Transverse colon (tissue), 4 donors: ENCODE data around the gene TXNL4B. TPM values are rescaled to one million over a fixed set of nuclear protein-coding genes. Genes with fewer than 3 reads are reported as not detected.
"Not testable (repeated sequence)": the region's sequence is repeated elsewhere in the genome, so short reads cannot be mapped to it uniquely, and the experiment has no call there.

Source experiments
- DNase-seq: peaks from one replicate; pipeline ENCODE4 v3.0.0-alpha.2; 2019
- H3K27ac ChIP-seq, 4 donors: fragments of 200-600 bp; sonication (generic); 2 replicates each; pipeline ENCODE4 v1.5.1; 2016 to 2018; ENCODE audit warnings: inconsistent platforms in 4 of 4
- H3K27me3 ChIP-seq: fragments of 200-600 bp; sonication (generic); 2 replicates; pipeline ENCODE4 v1.5.1; 2017; ENCODE audit warnings: inconsistent platforms
- H3K36me3 ChIP-seq, 4 donors: fragments of 200-600 bp; sonication (generic); 2 replicates each; pipeline ENCODE4 v1.5.1; 2017 to 2019; ENCODE audit warnings: inconsistent platforms in 4 of 4
- H3K4me1 ChIP-seq, 4 donors: fragments of 200-600 bp; sonication (generic); 2 replicates each; pipeline ENCODE4 v1.5.1; 2017 to 2020; ENCODE audit warnings: inconsistent platforms in 4 of 4
- H3K4me3 ChIP-seq, 4 donors: fragments of 200-600 bp; sonication (generic); 1 replicate in 1 of 4; 2 replicates in 3 of 4; pipeline versions ENCODE4 v1.5.1 to v1.6.1; 2017 to 2019; ENCODE audit warnings: inconsistent platforms in 4 of 4
- H3K9me3 ChIP-seq, 2 donors: fragments of 200-600 bp; sonication (generic); 2 replicates each; pipeline ENCODE4 v1.5.1; 2017 to 2019; ENCODE audit warnings: inconsistent platforms in 2 of 2
- EP300 ChIP-seq: sonication (generic); formaldehyde crosslinking; IDR thresholded peaks from one replicate; pipeline ENCODE4 v1.6.1; 2017; ENCODE audit warnings: antibody characterized with exemption, low read depth
- POLR2A ChIP-seq: fragments of 450-650 bp; IDR thresholded peaks from one replicate; pipeline ENCODE4 v1.6.1; 2016; ENCODE audit warnings: antibody characterized with exemption, mild to moderate bottlenecking, moderate library complexity
- POLR2AphosphoS5 ChIP-seq, 3 donors: sonication (generic); formaldehyde crosslinking; IDR thresholded peaks; one replicate each; pipeline ENCODE4 v1.6.1; 2016; ENCODE audit warnings: antibody characterized with exemption in 3 of 3
- whole genome bisulfite sequencing, 2 donors: methylation state at CpG; one replicate each; pipeline ENCODE4 v1.1.5; 2018; ENCODE audit warnings: low coverage in 1 of 2; 5-methylcytosine and 5-hydroxymethylcytosine counted together
- in situ Hi-C, 4 donors: fragments of 200-750 bp; cut with MboI; loops; one replicate each; pipeline versions ENCODE4 v1.15.0 to v1.15.1; 2017; ENCODE audit warnings: low sequenced_read_pairs in 3 of 4, low pct_ligation_motif_present in 1 of 4, low pct_unique_long_range_greater_than_20kb in 1 of 4
- intact Hi-C: fragments of 100-400 bp; cut with DNase I; formaldehyde crosslinking; loops from one replicate; pipeline ENCODE4 v1.15.1; 2023; ENCODE audit warnings: low total_unique reads
- total RNA-seq, 4 donors: library from RNA; depleted of rRNA; stranded (reverse); fragments of >200 nt; gene quantifications; one replicate each; pipeline ENCODE4 v1.1.0, GENCODE V29; 2016
- TF ChIP-seq, protein P1 (sequence below), 5 experiments: fragments of 200-600 bp in 3 of 5; fragments of 450-650 bp in 2 of 5; sonication (generic) in 3 of 5; IDR thresholded peaks; 1 replicate in 2 of 5; 2 replicates in 3 of 5; pipeline ENCODE4 v1.5.1; 2016 to 2017; ENCODE audit warnings: antibody characterized with exemption in 5 of 5, inconsistent platforms in 3 of 5, mild to moderate bottlenecking in 2 of 5, moderate library complexity in 1 of 5

The TXNL4B gene
- total RNA-seq, 4 donors from 2014 or later: 9.8 to 23.9 (median 12.8) TPM

DNA sequence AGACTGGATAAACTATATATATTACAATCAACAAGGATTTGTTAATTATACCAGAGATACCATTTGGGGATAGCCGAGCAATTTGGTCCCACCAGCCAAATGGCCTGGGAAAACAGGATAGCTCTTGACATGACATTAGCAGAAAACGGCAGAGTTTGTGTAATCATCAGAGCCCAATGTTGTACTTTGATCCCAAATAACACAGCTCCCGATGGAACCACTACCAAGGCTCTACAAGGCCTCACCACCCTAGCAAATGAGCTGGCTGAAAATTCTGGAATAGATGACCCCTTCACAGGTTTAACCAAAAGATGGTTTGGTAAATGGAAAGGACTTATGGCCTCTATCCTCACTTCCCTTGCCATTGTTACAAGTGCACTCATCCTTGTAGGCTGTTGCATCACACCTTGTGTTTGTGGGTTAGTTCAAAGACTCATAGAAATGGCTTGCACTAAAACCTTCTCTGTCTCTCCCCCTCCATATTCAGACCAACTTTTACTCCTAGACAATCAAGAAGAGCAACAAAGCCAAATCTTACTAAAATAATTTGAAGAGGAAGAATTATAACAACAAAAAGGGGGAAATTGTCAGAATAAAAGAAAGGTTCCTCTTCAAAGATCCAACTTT is 9.5 kb downstream of the TXNL4B start:
- Histone ChIP-seq H3K27me3 (no peaks in the 10 kb centered on the region), H3K4me3 (no peak overlapping the region), H3K27ac (no peak overlapping the region), H3K36me3 (peaks cover 0 to 42% (median 16%) of the 10 kb centered on the region in 4 donors), H3K4me1 (no peaks in the 10 kb centered on the region), H3K9me3 (no peaks in the 10 kb centered on the region)
- 44 to 68% methylated on average over 3 of the region's 3 CpGs for WGBS, 2 donors
- no peak for TF ChIP-seq POLR2A
- no peak for TF ChIP-seq EP300
- no peak for TF ChIP-seq POLR2AphosphoS5 (IDR thresholded peaks at IDR 0.05)
- TF ChIP-seq, protein P1, sequence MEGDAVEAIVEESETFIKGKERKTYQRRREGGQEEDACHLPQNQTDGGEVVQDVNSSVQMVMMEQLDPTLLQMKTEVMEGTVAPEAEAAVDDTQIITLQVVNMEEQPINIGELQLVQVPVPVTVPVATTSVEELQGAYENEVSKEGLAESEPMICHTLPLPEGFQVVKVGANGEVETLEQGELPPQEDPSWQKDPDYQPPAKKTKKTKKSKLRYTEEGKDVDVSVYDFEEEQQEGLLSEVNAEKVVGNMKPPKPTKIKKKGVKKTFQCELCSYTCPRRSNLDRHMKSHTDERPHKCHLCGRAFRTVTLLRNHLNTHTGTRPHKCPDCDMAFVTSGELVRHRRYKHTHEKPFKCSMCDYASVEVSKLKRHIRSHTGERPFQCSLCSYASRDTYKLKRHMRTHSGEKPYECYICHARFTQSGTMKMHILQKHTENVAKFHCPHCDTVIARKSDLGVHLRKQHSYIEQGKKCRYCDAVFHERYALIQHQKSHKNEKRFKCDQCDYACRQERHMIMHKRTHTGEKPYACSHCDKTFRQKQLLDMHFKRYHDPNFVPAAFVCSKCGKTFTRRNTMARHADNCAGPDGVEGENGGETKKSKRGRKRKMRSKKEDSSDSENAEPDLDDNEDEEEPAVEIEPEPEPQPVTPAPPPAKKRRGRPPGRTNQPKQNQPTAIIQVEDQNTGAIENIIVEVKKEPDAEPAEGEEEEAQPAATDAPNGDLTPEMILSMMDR (IDR thresholded peaks at IDR 0.05): no peak
- DNase-seq: no peak
- in situ Hi-C loops: no loop called here
- intact Hi-C loops: no loop called here

DNA sequence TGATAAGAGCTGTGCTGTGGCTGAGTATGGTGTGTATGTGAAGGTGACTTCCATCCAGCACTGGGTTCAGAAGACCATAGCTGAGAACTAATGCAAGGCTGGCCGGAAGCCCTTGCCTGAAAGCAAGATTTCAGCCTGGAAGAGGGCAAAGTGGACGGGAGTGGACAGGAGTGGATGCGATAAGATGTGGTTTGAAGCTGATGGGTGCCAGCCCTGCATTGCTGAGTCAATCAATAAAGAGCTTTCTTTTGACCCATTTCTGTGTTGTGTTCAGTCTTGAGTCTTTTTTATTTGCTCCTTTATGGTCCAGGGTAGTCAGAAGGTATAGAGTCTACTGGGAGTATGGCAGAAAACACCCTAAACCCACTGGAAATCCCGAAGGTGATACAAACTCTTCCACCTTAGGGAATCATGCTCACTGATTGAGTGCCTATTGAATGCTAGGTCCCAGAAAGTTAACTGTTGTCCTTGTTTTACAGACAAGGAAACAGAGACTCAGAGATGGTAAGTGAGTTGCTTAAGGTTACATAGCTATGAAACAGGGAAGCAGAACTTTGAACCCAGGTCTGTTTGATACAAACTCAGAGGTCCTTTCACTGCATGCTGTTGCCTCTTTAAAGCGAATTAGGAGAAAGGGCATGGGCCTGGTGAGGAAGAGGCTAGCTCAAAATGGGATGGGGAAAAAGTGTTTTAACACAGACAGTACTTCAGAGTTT is 16.3 kb downstream of the TXNL4B start:
- in situ Hi-C loops, H3K9me3 ChIP-seq, H3K27me3 ChIP-seq, intact Hi-C loops, DNase-seq, H3K27ac ChIP-seq, H3K36me3 ChIP-seq, H3K4me3 ChIP-seq: not testable (repeated sequence)
- WGBS, 2 donors: 100% methylated on average over 2 of the region's 5 CpGs; no CpG with 5 or more reads in 1 of the 2 donors
- H3K4me1 ChIP-seq: peaks cover 0 to 20% (median 3%) of the 10 kb centered on the region in 4 donors

DNA sequence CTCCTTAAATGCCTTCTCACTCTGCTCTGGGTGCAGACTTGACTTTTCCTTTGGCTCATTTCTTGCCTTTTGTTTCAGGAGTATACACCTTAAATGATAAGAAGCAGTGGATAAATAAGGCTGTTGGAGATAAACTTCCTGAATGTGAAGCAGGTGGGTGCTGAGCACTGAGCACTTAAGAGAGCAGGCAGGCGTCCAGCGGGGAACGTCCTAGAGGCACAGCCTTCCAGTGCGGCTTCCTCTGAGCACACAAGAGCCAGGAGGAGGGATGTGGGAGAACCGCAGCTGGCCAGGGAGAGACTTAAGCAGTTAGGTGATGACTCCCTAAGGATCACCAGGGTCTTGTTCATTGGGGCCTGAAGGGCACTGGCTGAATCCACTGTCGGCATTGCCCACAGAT is 18.4 kb downstream of the TXNL4B start:
- 72% methylated on average over 2 of the region's 6 CpGs; no CpG with 5 or more reads in 1 of the 2 donors for WGBS, 2 donors
- intact Hi-C loops, H3K27me3 ChIP-seq, H3K36me3 ChIP-seq, in situ Hi-C loops, H3K27ac ChIP-seq, H3K4me3 ChIP-seq, H3K9me3 ChIP-seq, DNase-seq: not testable (repeated sequence)
- peaks cover 0 to 20% (median 3%) of the 10 kb centered on the region in 4 donors for H3K4me1 ChIP-seq

DNA sequence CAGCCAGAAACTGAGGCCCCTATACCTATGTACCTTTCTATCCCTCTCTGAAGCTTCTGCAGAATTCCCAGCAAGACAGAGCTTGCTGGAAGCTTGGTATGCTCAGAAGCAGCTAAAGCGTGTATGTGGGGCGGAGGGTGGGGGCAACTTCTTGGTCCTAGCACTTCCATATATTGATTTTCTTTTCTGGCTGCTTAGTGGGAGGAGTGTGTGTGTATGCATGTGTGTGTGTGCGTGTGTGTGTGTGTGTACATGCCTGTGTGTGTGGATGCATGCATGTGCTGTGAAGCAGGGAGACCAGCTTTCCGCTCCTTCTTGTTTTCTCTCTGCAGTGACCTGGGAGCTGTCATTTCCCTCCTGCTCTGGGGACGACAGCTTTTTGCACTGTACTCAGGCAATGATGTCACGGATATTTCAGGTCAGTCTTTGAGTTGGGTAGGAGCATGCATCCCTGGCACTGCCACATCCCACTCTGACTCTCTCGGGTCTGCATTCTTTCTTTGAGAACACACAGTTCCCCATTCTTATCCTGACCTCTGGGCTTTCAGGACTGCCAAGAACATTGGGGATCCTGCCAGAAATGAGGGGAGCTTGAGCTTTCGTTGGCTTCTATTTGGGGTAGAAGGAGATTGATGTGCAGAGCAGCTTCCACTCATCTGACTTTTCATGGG is 19.7 kb downstream of the TXNL4B start:
- 81 to 88% methylated on average over 3 to 8 of the region's 8 CpGs for WGBS, 2 donors
- H3K27ac ChIP-seq: peak overlapping the region in 1 of 4 donors; percentile 41
- TF ChIP-seq, protein P1 (IDR thresholded peaks at IDR 0.05): no peak
- TF ChIP-seq POLR2AphosphoS5 (IDR thresholded peaks at IDR 0.05) (no peak), EP300 (no peak), POLR2A (no peak)
- peaks cover 0 to 20% (median 3%) of the 10 kb centered on the region in 4 donors for H3K4me1 ChIP-seq
- H3K4me3 ChIP-seq: no peak overlapping the region
- no peaks in the 10 kb centered on the region for H3K27me3 ChIP-seq
- DNase-seq: no peak
- H3K36me3 ChIP-seq: no peaks in the 10 kb centered on the region
- in situ Hi-C loops (no loop called here), intact Hi-C loops (no loop called here)
- H3K9me3 ChIP-seq: no peaks in the 10 kb centered on the region
